B cell (primary cell): ENCODE data around the gene DLG2. TPM values are rescaled to one million over a fixed set of nuclear protein-coding genes. Genes with fewer than 3 reads are reported as not detected.

ENCODE experiments used
- ATAC-seq: fragments of 200-7000 bp; cut with Tn5 transposase; one replicate; pipeline ENCODE4 v1.10.0; 2021; ENCODE audit warnings: low read depth, mild to moderate bottlenecking, moderate number of reproducible peaks, moderate library complexity
- CTCF ChIA-PET: fragments of 350-600 bp; sonication (Branson Sonifier 250); formaldehyde crosslinking; loops from one replicate; lab custom pipeline; 2021; ENCODE audit warnings: antibody characterized with exemption, inconsistent platforms; lab: Charles Lee
- POLR2A ChIA-PET: fragments of 350-600 bp; sonication (Branson Sonifier 250); formaldehyde crosslinking; loops from one replicate; lab custom pipeline; 2021; ENCODE audit warnings: antibody characterized with exemption; lab: Charles Lee
- DNase-seq: peaks from one replicate; pipeline ENCODE4 v3.0.0; 2013
- H2AFZ ChIP-seq: 2 replicates; pipeline ENCODE4 v1.6.1; 2012; ENCODE audit warnings: mild to moderate bottlenecking, low read depth, low read length; ENCODE audit not compliant: insufficient read depth, poor library complexity, severe bottlenecking
- H3K27ac ChIP-seq, 2 donors: 1 replicate in 1 of 2; 2 replicates in 1 of 2; pipeline ENCODE4 v1.5.1; 2012 to 2013; ENCODE audit warnings: low read length in 2 of 2, mild to moderate bottlenecking in 2 of 2, moderate library complexity in 1 of 2
- H3K27me3 ChIP-seq, 4 experiments: fragments of 200-600 bp in 1 of 4; sonication (generic) in 1 of 4; replicated peaks in 1 of 4; 1 replicate in 2 of 4; 2 replicates in 2 of 4; pipeline versions ENCODE4 v1.6.1 to v1.7.0; 2013 to 2016; ENCODE audit warnings: low read length in 3 of 4, mild to moderate bottlenecking in 2 of 4, mixed read lengths in 1 of 4, moderate library complexity in 1 of 4; ENCODE audit not compliant: insufficient read depth in 4 of 4, control insufficient read depth in 3 of 4; ENCODE audit errors: control extremely low read depth in 1 of 4
- H3K36me3 ChIP-seq, 2 experiments: replicated peaks in 1 of 2; 1 replicate in 1 of 2; 2 replicates in 1 of 2; pipeline versions ENCODE4 v1.6.1 to v1.7.1; 2013; ENCODE audit warnings: low read length in 1 of 2; ENCODE audit not compliant: insufficient read depth in 2 of 2, control insufficient read depth in 1 of 2; ENCODE audit errors: control extremely low read depth in 1 of 2, extremely low read depth in 1 of 2
- H3K4me1 ChIP-seq, 2 donors: fragments of 200-600 bp in 1 of 2; sonication (generic) in 1 of 2; 1 replicate in 1 of 2; 2 replicates in 1 of 2; pipeline versions ENCODE4 v1.5.1 to v1.6.1; 2013 to 2017; ENCODE audit warnings: low read length in 2 of 2; ENCODE audit not compliant: control insufficient read depth in 2 of 2, insufficient read depth in 2 of 2
- H3K4me2 ChIP-seq: replicated peaks from 2 replicates; pipeline ENCODE3; 2012; ENCODE audit warnings: mild to moderate bottlenecking, low read depth, low read length; ENCODE audit not compliant: poor library complexity, severe bottlenecking
- H3K4me3 ChIP-seq, 5 experiments: fragments of 200-600 bp in 1 of 5; sonication (generic) in 1 of 5; 1 replicate in 3 of 5; 2 replicates in 2 of 5; pipeline versions ENCODE4 v1.5.1 to v1.7.0; 2011 to 2016; ENCODE audit warnings: low read length in 4 of 5, mild to moderate bottlenecking in 4 of 5, low read depth in 2 of 5, control low read depth in 1 of 5, moderate library complexity in 1 of 5; ENCODE audit not compliant: insufficient read depth in 1 of 5; ENCODE audit errors: control extremely low read depth in 1 of 5, extremely low read depth in 1 of 5
- H3K79me2 ChIP-seq: fragments of 200-600 bp; sonication (generic); one replicate; pipeline ENCODE4 v1.6.0; 2016; ENCODE audit warnings: low read length; ENCODE audit not compliant: control insufficient read depth, insufficient read depth
- H3K9ac ChIP-seq: fragments of 200-600 bp; sonication (generic); 2 replicates; pipeline ENCODE4 v1.6.1; 2017; ENCODE audit warnings: mild to moderate bottlenecking, low read length, moderate library complexity
- H3K9me3 ChIP-seq, 3 donors: one replicate each; pipeline versions ENCODE4 v1.6.1 to v1.7.1; 2013; ENCODE audit warnings: low read length in 2 of 3; ENCODE audit not compliant: control insufficient read depth in 2 of 3, insufficient read depth in 1 of 3; ENCODE audit errors: control extremely low read depth in 1 of 3
- H4K20me1 ChIP-seq: 2 replicates; pipeline ENCODE4 v1.6.0; 2012; ENCODE audit warnings: mild to moderate bottlenecking, low read length; ENCODE audit not compliant: insufficient read depth, control insufficient read depth, poor library complexity, severe bottlenecking
- H3K27ac Mint-ChIP-seq: one replicate; pipeline ENCODE4 v1.8.0; 2021; ENCODE audit warnings: mixed read lengths
- H3K27me3 Mint-ChIP-seq: one replicate; pipeline ENCODE4 v1.8.0; 2021; ENCODE audit warnings: mixed read lengths
- H3K4me1 Mint-ChIP-seq: one replicate; pipeline ENCODE4 v1.8.0; 2021; ENCODE audit warnings: mixed read lengths
- H3K4me3 Mint-ChIP-seq: one replicate; pipeline ENCODE4 v1.8.0; 2021; ENCODE audit warnings: mixed read lengths
- H3K9me3 Mint-ChIP-seq: one replicate; pipeline ENCODE4 v1.8.0; 2022; ENCODE audit warnings: mixed read lengths; ENCODE audit not compliant: insufficient read depth
- CTCF ChIP-seq: fragments of 200-600 bp; IDR thresholded peaks from one replicate; pipeline ENCODE4 v1.8.0; 2022; ENCODE audit warnings: antibody characterized with exemption, mild to moderate bottlenecking
- EZH2 ChIP-seq: IDR thresholded peaks from 2 replicates; pipeline ENCODE4 v1.6.1; 2012; ENCODE audit warnings: borderline replicate concordance, low read depth, mild to moderate bottlenecking, moderate library complexity, low read length; ENCODE audit not compliant: insufficient read depth, poor library complexity, severe bottlenecking
- WGBS: methylation state at CpG from one replicate; pipeline ENCODE4 v1.1.5; 2013; ENCODE audit warnings: missing lambda C conversion rate; ENCODE audit not compliant: insufficient coverage; 5-methylcytosine and 5-hydroxymethylcytosine counted together
- intact Hi-C: fragments of 100-400 bp; cut with micrococcal nuclease; formaldehyde crosslinking; loops from one replicate; pipeline ENCODE4 v1.10.0; 2022
- polyA plus RNA-seq: library from polyadenylated mRNA; depleted of rRNA; stranded (reverse); fragments of >200 nt; gene quantifications from 2 replicates; pipeline ENCODE4 v1.2.3, GENCODE V29; 2012
- total RNA-seq, 2 donors: library from RNA; stranded (reverse); fragments of 120-200 nt in 1 of 2; gene quantifications; 1 replicate in 1 of 2; 2 replicates in 1 of 2; pipeline versions ENCODE4 v1.2.3 to v1.2.4, GENCODE V29; 2013 to 2022

The DLG2 gene
- total and polyA plus RNA-seq, 2 donors (not counting 1 experiment from before 2014, with no cell fraction given), result 0.54 to 5.4 TPM

GRCh38 chr11:83464160-83464944 lies 2162.8 kb downstream of the DLG2 start:
- no peak overlapping the region for H3K27ac Mint-ChIP-seq
- CTCF ChIA-PET, result no interaction called here
- no peak overlapping the region for H3K9ac ChIP-seq
- no peaks in the 10 kb centered on the region for H3K4me1 ChIP-seq
- no peak overlapping the region for H3K4me3 Mint-ChIP-seq
- no peaks in the 10 kb centered on the region for H4K20me1 ChIP-seq
- peaks cover 0 to 7% (median 0%) of the 10 kb centered on the region in 4 experiments for H3K27me3 ChIP-seq
- no peaks in the 10 kb centered on the region for H3K36me3 ChIP-seq
- no CpG with 5 or more reads among the region's 3 CpGs for WGBS
- H3K4me1 Mint-ChIP-seq, result no peaks in the 10 kb centered on the region
- no peak overlapping the region for H3K4me2 ChIP-seq
- H3K27ac ChIP-seq, result no peak overlapping the region
- H3K9me3 ChIP-seq, result no peaks in the 10 kb centered on the region
- DNase-seq, result no peak
- H3K27me3 Mint-ChIP-seq, result peaks cover 6% of the 10 kb centered on the region
- H3K9me3 Mint-ChIP-seq, result no peaks in the 10 kb centered on the region
- H3K79me2 ChIP-seq, result no peaks in the 10 kb centered on the region
- no peak overlapping the region for H2AFZ ChIP-seq
- POLR2A ChIA-PET, result no interaction called here
- intact Hi-C loops, result no loop called here
- no peak for ATAC-seq
- no peak overlapping the region for H3K4me3 ChIP-seq
- TF ChIP-seq EZH2, result no peak
- no peak for TF ChIP-seq CTCF

GRCh38 chr11:83459798-83460197 lies 2167.3 kb downstream of the DLG2 start:
- Histone ChIP-seq H3K27me3 (peaks cover 0 to 3% (median 0%) of the 10 kb centered on the region in 4 experiments), H3K4me1 (no peaks in the 10 kb centered on the region), H3K4me2 (no peak overlapping the region), H4K20me1 (no peaks in the 10 kb centered on the region), H3K4me3 (no peak overlapping the region), H3K36me3 (no peaks in the 10 kb centered on the region), H3K27ac (no peak overlapping the region), H3K9me3 (no peaks in the 10 kb centered on the region), H2AFZ (no peak overlapping the region), H3K9ac (no peak overlapping the region), H3K79me2 (no peaks in the 10 kb centered on the region)
- TF ChIP-seq EZH2, result no peak
- TF ChIP-seq CTCF, result no peak
- POLR2A ChIA-PET, result no interaction called here
- Mint-ChIP-seq H3K27me3 (peaks cover 8% of the 10 kb centered on the region), H3K4me1 (no peaks in the 10 kb centered on the region), H3K9me3 (no peaks in the 10 kb centered on the region), H3K27ac (no peak overlapping the region), H3K4me3 (no peak overlapping the region)
- ATAC-seq, result no peak
- intact Hi-C loops, result no loop called here
- CTCF ChIA-PET, result no interaction called here
- DNase-seq, result no peak
- WGBS, result no CpG with 5 or more reads among the region's 1 CpG
